Kidney (tissue), 14 donors: ENCODE data around the gene RTP2. TPM values are rescaled to one million over a fixed set of nuclear protein-coding genes. Genes with fewer than 3 reads are reported as not detected.

Source experiments
- DNase-seq, 5 donors: peaks; one replicate each; pipeline ENCODE4 v3.0.0-alpha.2; 2013 to 2020
- FAIRE-seq: peaks from 2 replicates; lab custom pipeline; 2012; peaks lifted over from hg19 to GRCh38; lab: Jason Lieb, UNC
- H3K27ac ChIP-seq, 2 donors: one replicate each; pipeline ENCODE4 v1.7.0; 2013; ENCODE audit warnings: low read depth in 2 of 2, low read length in 2 of 2, inconsistent platforms in 1 of 2
- H3K27me3 ChIP-seq: one replicate; pipeline ENCODE4 v1.7.1; 2013; ENCODE audit warnings: low read length, inconsistent platforms; ENCODE audit not compliant: control insufficient read depth, insufficient read depth
- H3K36me3 ChIP-seq, 3 donors: one replicate each; pipeline versions ENCODE4 v1.7.0 to v1.7.1; 2013; ENCODE audit warnings: low read length in 3 of 3, control low read depth in 1 of 3, inconsistent platforms in 1 of 3; ENCODE audit not compliant: insufficient read depth in 3 of 3, control insufficient read depth in 2 of 3
- H3K4me1 ChIP-seq, 3 donors: one replicate each; pipeline versions ENCODE4 v1.7.0 to v1.7.1; 2013; ENCODE audit warnings: low read length in 3 of 3, inconsistent platforms in 1 of 3, low read depth in 1 of 3; ENCODE audit not compliant: control insufficient read depth in 2 of 3, insufficient read depth in 2 of 3
- H3K4me3 ChIP-seq, 3 donors: one replicate each; pipeline versions ENCODE4 v1.7.0 to v1.8.1; 2013; ENCODE audit warnings: low read length in 3 of 3, control low read depth in 1 of 3, inconsistent platforms in 1 of 3
- H3K9ac ChIP-seq, 3 donors: one replicate each; pipeline versions ENCODE4 v1.7.0 to v1.7.1; 2013; ENCODE audit warnings: low read length in 3 of 3, control low read depth in 1 of 3, inconsistent platforms in 1 of 3
- H3K9me3 ChIP-seq, 3 donors: one replicate each; pipeline versions ENCODE4 v1.7.0 to v1.7.1; 2013; ENCODE audit warnings: low read length in 3 of 3, control low read depth in 1 of 3, inconsistent platforms in 1 of 3; ENCODE audit not compliant: control insufficient read depth in 2 of 3, insufficient read depth in 1 of 3
- intact Hi-C: fragments of 100-400 bp; cut with DNase I; formaldehyde crosslinking; loops from one replicate; pipeline ENCODE4 v1.11.1; 2022
- polyA plus RNA-seq: library from polyadenylated mRNA; stranded (reverse); fragments of 350-450 nt; fragmentation: Illumina TruSeq; extraction: RNeasy Lipid Tissue Mini Kit (QIAGEN cat#74804); gene quantifications from one replicate; pipeline ENCODE4 v1.2.3, GENCODE V29; 2014; ENCODE audit warnings: low read depth, low replicate concordance; ENCODE audit not compliant: insufficient read depth
- total RNA-seq: library from RNA; stranded (reverse); fragmentation: NEBNext Ultra II Directional; extraction: Animal tissue kit (Norgen Biotek cat#: 25700); gene quantifications from one replicate; pipeline ENCODE4 v1.2.1, GENCODE V29; 2021
- TF ChIP-seq, protein P1 (sequence below): IDR thresholded peaks from 3 replicates; pipeline ENCODE4 v1.5.1; 2012; ENCODE audit warnings: mild to moderate bottlenecking, moderate library complexity, borderline replicate concordance; ENCODE audit not compliant: insufficient read depth; ENCODE audit errors: extremely low read depth
- donor health status: control.
- donor health status: control.
- donor health status: control.
- donor health status: control.
- donor health status: control.
- donor health status: DM: yes; HTN: yes; CAD: no.
- donor health status: Normal renal cell carcinoma (clear cell type).

RTP2 gene
- total and polyA plus RNA-seq, 2 donors from 2014 or later: not detected

DNA sequence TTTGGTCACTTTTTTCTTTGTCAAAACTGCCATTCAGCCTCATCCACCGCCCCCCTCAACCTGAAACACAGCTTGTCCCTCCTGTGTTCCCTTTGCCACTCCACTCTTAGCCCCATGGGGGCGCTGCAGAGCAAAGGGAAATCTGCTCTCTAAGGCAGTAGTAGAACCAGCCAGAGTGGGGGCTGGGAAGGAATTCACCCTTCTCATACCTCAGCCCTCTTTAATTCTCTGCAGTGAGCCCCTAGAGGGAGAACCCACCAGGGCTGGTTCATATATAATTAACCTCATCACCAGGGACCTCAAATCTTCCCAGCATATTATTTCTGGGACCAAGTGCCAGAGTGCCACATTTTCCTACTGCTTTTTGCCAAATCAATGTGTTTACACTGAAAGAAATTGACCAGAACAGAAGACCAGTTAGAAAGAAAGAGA is 45.7 kb upstream of the RTP2 start:
- intact Hi-C loops: loop anchor here (10.0 kb wide), 1 partner anchor 297 kb away; no protein-coding TSS in a partner anchor

DNA sequence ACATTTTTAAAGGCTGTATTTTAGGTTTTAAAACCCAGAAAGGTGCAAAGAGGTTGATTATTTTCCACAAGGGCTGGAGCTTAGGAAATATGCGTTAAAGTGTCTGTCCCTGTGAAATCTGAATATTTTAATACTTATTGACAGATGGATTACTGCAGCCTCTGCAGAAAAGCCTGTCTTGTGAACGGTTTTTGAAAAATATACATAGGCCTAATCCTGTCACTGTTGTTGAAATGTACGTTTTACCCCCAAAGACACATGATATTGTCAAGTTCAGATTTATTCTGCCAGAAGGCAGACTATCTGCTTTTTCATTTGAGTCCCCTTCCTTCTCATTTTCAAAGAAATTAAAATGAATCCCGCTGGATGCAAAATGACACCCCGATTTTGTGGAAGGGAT is 45.1 kb upstream of the RTP2 start:
- H3K4me1 ChIP-seq: peaks cover 8 to 16% (median 9%) of the 10 kb centered on the region in 3 donors
- intact Hi-C loops: loop anchor here (10.0 kb wide), 1 partner anchor 297 kb away; no protein-coding TSS in a partner anchor
- H3K27me3 ChIP-seq: no peaks in the 10 kb centered on the region
- TF ChIP-seq, protein P1, sequence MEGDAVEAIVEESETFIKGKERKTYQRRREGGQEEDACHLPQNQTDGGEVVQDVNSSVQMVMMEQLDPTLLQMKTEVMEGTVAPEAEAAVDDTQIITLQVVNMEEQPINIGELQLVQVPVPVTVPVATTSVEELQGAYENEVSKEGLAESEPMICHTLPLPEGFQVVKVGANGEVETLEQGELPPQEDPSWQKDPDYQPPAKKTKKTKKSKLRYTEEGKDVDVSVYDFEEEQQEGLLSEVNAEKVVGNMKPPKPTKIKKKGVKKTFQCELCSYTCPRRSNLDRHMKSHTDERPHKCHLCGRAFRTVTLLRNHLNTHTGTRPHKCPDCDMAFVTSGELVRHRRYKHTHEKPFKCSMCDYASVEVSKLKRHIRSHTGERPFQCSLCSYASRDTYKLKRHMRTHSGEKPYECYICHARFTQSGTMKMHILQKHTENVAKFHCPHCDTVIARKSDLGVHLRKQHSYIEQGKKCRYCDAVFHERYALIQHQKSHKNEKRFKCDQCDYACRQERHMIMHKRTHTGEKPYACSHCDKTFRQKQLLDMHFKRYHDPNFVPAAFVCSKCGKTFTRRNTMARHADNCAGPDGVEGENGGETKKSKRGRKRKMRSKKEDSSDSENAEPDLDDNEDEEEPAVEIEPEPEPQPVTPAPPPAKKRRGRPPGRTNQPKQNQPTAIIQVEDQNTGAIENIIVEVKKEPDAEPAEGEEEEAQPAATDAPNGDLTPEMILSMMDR: no peak
- H3K9ac ChIP-seq: peak overlapping the region in 1 of 3 donors; percentile 29
- H3K4me3 ChIP-seq: peak overlapping the region in 1 of 3 donors; percentile 42
- no peaks in the 10 kb centered on the region for H3K36me3 ChIP-seq
- peak overlapping the region; percentile 36 to 80 for H3K27ac ChIP-seq
- no peak for DNase-seq
- no peak for FAIRE-seq
- no peaks in the 10 kb centered on the region for H3K9me3 ChIP-seq

More for the DNA sequence above, 45.7 kb upstream of the RTP2 start:
- Histone ChIP-seq H3K27me3 (no peaks in the 10 kb centered on the region), H3K36me3 (no peaks in the 10 kb centered on the region), H3K4me3 (no peak overlapping the region), H3K9me3 (no peaks in the 10 kb centered on the region), H3K9ac (peak overlapping the region in 1 of 3 donors; percentile 36), H3K4me1 (peaks cover 8 to 15% (median 9%) of the 10 kb centered on the region in 3 donors), H3K27ac (peak overlapping the region; percentile 36 to 45)
- peak; percentile 95 to 98 (median 95) for DNase-seq
- no peak for FAIRE-seq
- TF ChIP-seq, protein P1: peak; percentile 92

DNA sequence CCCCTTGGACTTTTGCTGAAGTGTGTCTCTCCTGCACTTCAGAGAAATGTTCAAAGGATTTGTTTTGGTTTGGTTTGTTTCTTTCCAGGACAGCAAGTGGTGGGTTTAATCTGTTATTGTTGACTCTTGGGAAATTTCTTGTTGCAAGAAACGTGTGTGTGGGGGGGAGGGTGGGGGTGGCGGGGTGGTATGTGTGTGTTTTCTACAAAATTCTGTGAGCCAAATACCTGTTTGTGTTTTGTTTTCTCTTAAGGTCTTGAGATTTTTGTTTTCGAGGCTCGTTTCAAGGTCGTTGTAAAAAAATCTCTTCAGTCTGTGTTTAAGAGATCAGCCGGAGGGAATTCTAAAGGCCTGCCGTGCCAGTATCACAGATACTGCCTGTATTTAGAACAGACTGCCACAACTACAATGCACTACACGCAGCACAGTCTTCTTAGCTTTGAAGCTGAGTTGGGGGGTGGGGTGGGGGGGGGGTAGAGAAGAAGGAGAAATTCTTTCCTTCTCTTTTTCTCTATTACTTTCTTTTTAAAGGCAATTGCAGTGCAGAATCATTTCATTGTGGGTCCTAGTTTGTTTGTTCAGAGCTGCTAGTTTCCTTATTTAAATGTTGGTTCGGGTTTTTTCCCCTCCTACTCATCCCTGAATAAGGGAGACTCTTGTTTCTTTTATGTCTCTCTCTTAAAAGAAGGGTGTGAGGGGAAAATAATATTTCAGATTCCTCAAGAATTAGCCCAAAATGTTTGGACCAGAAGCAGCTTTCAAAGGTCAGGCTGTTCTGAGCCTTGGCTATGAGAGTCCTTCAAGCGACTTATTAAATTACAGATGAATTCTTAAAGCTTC is 44.3 kb upstream of the RTP2 start:
- no peak for FAIRE-seq
- intact Hi-C loops: loop anchor here (10.0 kb wide), 1 partner anchor 298 kb away; no protein-coding TSS in a partner anchor

More for the DNA sequence above, 44.3 kb upstream of the RTP2 start:
- H3K9me3 ChIP-seq: no peaks in the 10 kb centered on the region
- no peaks in the 10 kb centered on the region for H3K36me3 ChIP-seq
- TF ChIP-seq, protein P1: no peak
- H3K9ac ChIP-seq: peak overlapping the region; percentile 67 to 90 (median 81)
- peak in 3 of 5 donors; percentile 18 to 59 (median 58) for DNase-seq
- peaks cover 8 to 24% (median 9%) of the 10 kb centered on the region in 3 donors for H3K4me1 ChIP-seq
- peak overlapping the region; percentile 73 to 86 (median 83) for H3K4me3 ChIP-seq
- no peaks in the 10 kb centered on the region for H3K27me3 ChIP-seq
- H3K27ac ChIP-seq: peak overlapping the region; percentile 99
